AG09309 (cell line): Measurements from ENCODE around the gene SPINT2.
"Not testable (repeated sequence)": the region's sequence is repeated elsewhere in the genome, so short reads cannot be mapped to it uniquely, and the experiment has no call there.

Source experiments
- DNase-seq: peaks from one replicate; pipeline ENCODE4 v3.0.0-alpha.2; 2010; ENCODE audit warnings: low read depth
- H3K4me3 ChIP-seq: 2 replicates; pipeline ENCODE4 v1.5.1; 2011; ENCODE audit warnings: mild to moderate bottlenecking, low read depth, low read length, moderate library complexity; ENCODE audit not compliant: control insufficient read depth
- TF ChIP-seq, protein P1 (sequence below): IDR thresholded peaks from 2 replicates; pipeline ENCODE4 v1.5.1; 2011; ENCODE audit warnings: mild to moderate bottlenecking, low read depth, low read length, inconsistent platforms; ENCODE audit not compliant: insufficient read depth, control insufficient read depth; ENCODE audit errors: missing control alignments

SPINT2 gene

GRCh38 chr19:38336638-38337359, 72.4 kb downstream of the SPINT2 start:
- no peak for DNase-seq
- TF ChIP-seq, protein P1, sequence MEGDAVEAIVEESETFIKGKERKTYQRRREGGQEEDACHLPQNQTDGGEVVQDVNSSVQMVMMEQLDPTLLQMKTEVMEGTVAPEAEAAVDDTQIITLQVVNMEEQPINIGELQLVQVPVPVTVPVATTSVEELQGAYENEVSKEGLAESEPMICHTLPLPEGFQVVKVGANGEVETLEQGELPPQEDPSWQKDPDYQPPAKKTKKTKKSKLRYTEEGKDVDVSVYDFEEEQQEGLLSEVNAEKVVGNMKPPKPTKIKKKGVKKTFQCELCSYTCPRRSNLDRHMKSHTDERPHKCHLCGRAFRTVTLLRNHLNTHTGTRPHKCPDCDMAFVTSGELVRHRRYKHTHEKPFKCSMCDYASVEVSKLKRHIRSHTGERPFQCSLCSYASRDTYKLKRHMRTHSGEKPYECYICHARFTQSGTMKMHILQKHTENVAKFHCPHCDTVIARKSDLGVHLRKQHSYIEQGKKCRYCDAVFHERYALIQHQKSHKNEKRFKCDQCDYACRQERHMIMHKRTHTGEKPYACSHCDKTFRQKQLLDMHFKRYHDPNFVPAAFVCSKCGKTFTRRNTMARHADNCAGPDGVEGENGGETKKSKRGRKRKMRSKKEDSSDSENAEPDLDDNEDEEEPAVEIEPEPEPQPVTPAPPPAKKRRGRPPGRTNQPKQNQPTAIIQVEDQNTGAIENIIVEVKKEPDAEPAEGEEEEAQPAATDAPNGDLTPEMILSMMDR = no peak
- H3K4me3 ChIP-seq = peak overlapping the region; percentile 67

DNA sequence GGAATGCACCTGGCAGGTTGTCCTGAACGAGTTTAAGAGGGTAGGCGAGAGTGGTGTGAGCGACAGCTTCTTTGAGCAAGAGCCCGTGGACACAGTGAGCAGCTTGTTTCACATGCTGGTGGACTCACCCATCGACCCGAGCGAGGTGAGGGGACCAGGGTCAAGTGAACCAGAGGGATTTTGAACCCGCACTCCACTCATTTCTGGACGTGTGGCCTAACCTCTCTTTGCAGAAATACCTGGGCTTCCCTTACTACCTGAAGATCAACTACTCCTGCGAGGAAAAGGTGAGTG, 72.9 kb downstream of the SPINT2 start:
- TF ChIP-seq, protein P1 = no peak
- H3K4me3 ChIP-seq = peak overlapping the region; percentile 67; the same call in 1 of the 2 replicates
- no peak for DNase-seq

GRCh38 chr19:38339011-38339410, 74.6 kb downstream of the SPINT2 start:
- H3K4me3 ChIP-seq, DNase-seq: not testable (repeated sequence)

DNA sequence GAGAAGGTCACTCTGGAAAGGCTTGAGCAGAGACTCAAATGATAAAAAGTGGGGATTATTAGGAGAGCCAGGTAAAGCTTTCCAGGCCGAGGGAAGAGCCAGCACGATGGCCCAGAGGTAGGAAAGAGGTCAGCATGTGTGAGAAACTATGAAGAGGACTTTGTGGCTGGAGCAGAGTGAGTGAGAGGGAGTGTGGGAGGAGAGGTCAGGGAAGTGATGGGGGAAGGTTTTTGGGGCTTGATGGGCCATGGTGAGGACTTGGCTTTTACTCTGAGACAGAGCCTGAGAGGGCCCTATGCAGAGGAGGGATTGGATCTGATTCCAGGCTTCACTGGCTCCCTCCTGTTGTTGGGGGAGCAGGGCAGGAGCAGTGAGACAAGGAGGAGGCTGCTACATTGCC, 76.6 kb downstream of the SPINT2 start:
- TF ChIP-seq, protein P1 = no peak
- no peak for DNase-seq
- H3K4me3 ChIP-seq = no peak overlapping the region
